GM12865 (cell line): Measurements from ENCODE around the gene TOMM20.
"Not testable (repeated sequence)": the region's sequence is repeated elsewhere in the genome, so short reads cannot be mapped to it uniquely, and the experiment has no call there.

Source experiments
- DNase-seq: peaks from one replicate; pipeline ENCODE4 v3.0.0; 2010; ENCODE audit warnings: low read depth
- H3K4me3 ChIP-seq: 2 replicates; pipeline ENCODE4 v1.5.1; 2011; ENCODE audit warnings: mild to moderate bottlenecking, low read depth, low read length, control low read depth
- TF ChIP-seq, protein P1 (sequence below): IDR thresholded peaks from 2 replicates; pipeline ENCODE4 v1.5.1; 2011; ENCODE audit warnings: low read length, control low read depth, low read depth, inconsistent platforms; ENCODE audit not compliant: insufficient read depth; ENCODE audit errors: missing control alignments

The TOMM20 gene

DNA sequence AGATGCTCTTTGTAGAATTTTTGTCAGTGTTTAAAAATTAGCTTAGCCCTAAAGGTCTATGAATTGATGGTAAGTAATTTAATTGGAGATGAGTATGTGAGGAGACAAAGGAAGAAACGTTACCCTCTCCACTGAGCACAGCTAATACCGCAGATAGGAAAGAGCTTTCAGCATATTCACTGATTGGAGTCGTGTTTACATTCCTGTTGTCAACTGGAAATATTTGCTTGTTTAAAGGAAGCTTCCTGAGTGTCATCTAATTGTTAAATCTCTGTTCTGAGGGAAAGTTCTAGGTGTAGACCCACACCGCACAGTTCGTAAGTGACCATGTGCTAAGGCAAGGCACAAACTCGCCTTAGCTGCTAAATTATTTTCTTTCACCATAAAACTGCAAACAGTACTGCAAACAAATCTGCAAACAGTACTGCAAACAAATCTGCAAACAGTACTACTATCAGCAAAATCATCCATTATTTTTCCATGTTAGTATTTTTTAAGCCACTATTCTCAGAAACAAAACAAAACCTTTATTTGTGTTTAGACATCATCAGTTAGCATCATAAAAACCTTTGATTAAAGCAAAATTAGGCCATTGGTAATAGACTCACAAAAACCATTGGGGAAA is 32.6 kb downstream of the TOMM20 start:
- no peak for DNase-seq
- H3K4me3 ChIP-seq, result no peak overlapping the region
- TF ChIP-seq, protein P1, sequence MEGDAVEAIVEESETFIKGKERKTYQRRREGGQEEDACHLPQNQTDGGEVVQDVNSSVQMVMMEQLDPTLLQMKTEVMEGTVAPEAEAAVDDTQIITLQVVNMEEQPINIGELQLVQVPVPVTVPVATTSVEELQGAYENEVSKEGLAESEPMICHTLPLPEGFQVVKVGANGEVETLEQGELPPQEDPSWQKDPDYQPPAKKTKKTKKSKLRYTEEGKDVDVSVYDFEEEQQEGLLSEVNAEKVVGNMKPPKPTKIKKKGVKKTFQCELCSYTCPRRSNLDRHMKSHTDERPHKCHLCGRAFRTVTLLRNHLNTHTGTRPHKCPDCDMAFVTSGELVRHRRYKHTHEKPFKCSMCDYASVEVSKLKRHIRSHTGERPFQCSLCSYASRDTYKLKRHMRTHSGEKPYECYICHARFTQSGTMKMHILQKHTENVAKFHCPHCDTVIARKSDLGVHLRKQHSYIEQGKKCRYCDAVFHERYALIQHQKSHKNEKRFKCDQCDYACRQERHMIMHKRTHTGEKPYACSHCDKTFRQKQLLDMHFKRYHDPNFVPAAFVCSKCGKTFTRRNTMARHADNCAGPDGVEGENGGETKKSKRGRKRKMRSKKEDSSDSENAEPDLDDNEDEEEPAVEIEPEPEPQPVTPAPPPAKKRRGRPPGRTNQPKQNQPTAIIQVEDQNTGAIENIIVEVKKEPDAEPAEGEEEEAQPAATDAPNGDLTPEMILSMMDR, result no peak

DNA sequence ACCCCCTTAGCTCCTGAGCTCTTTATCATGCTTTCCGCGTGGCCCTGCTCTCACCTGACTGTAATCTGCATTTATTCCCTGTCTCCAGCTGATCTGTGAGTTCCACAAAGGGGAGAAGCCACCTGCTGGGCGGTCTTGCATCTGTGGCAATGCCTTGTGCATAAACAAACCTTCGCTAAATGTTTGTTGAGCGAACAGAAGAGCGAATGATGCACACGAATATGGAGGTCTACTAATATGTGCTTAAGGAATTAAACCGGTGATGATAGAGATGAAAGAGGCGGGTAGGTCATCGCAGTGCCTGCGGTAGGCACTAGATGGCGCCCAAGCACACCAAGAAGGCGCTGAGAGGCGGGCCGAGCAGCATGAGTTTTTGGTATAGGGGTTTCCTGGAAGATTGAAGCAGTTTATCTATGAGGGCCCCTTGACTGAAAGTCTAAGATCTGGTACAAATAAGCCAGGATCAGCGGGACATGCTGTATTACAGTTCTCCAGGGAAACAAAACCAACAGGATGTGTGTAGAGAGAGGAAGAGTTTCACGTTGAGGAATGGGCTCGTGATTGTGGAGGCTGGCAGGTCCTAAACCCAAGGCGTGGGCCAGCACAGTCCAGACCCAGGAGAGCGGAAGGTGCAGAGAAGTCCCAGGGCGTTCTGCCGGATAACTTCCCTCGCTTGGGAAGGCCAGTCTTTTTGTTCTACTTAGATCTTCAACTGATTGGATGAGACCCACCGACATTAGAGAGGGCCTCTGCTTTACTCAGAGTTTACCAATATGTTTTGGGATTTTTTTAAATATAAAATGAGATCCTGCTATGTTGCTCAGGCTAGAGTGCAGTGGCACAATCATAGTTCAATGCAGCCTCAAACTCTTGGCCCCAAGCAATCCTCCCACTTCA is 34.7 kb downstream of the TOMM20 start:
- TF ChIP-seq, protein P1, result peak; percentile 93
- no peak overlapping the region for H3K4me3 ChIP-seq
- DNase-seq, result peak; percentile 78

DNA sequence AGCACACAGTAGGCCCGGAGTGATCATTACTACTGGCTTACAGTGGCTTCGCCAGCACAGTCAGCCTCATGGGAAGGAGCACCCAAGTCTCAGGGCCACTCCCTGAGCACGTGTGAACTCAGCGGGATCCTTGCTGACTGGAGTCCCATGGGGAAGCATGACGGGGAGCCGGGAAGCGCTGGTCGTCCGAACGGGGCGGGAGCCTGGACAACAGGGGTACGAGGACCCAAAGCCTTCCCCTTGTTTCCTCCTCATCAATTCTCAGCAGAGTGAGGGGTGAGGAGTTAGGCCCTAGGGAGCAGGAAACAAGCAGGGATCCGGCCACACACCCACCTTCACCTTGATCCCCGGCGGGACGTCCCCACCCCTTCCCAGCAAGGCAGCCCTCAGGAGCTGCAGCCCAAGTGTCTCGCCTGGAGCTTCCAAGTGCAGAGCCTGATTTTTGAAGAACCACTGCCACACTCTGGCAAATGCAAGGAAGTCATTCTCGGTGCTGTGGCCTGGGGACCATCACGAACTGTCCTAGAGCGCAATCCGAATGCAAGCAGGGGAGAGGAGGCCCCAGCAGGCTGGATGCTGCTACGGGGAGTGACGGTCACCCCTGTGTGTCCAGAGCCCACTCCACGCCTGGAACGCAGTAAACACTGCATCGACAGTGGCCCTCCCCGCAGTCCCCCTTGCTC is 35.5 kb downstream of the TOMM20 start:
- DNase-seq, result peak; percentile 38
- TF ChIP-seq, protein P1, result no peak
- H3K4me3 ChIP-seq, result no peak overlapping the region

DNA sequence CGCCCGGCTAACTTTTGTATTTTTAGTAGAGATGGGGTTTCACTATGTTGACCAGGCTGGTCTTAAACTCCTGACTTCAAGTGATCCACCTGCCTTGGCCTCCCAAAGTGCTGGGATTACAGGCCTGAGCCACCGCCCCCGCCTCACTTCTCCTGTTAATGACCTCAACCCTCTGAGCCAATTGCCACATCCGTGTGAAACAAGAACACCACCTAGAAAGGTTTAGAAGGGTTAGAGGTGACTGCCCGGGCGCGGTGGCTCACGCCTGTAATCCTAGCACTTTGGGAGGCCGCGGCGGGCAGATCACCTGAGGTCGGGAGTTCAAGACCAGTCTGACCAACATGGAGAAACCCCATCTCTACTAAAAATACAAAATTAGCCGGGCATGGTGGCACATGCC is 36.2 kb downstream of the TOMM20 start:
- not testable (repeated sequence) for H3K4me3 ChIP-seq, DNase-seq

DNA sequence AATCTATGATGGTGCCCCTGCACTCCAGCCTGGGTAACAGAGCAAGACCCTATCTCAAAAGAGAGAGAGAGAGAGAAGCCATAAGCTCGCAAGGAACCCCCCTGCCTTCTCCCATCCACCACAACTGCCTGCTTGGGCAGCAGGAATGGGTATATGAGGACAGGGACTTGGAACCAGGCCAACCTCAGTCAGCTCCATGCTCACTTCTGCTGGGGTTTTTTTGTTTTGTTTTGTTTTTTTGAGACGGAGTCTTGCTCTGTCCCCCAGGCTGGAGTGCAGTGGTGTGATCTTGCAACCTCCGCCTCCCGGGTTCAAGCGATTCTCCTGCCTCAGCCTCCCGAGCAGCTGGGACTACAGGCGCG is 36.6 kb downstream of the TOMM20 start:
- H3K4me3 ChIP-seq, DNase-seq: not testable (repeated sequence)

DNA sequence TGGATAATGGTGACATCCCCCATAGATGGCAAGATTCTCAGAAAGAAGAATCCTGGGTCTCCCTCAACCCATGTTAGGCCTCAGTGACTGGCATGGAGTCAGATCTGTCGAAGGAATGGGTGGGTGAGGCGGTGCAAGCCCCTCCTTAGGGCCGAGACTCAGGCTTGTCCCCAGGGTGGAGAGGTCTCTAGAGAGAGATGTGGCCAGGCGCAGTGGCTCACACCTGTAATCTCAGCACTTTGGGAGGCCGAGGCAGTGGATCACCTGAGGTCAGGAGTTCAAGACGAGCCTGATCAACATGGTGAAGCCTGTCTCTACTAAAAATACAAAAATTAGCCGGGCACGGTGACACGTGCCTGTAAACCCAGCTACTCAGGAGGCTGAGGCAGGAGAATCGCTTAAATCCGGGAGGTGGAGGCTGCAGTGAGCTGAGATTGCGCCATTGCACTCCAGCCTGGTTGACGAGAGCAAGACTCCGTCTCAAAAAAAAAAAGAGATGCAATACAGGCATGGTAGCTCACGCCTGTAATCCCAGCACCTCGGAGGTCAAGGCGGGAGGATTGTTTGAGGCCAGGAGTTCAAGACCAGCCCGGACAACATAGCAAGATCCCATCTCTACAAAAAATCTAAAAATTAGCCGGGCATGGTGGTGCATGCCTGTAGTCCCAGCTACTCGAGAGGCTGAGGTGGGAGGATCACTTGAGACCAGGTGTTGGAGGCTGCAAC is 37.2 kb downstream of the TOMM20 start:
- not testable (repeated sequence) for DNase-seq, H3K4me3 ChIP-seq

DNA sequence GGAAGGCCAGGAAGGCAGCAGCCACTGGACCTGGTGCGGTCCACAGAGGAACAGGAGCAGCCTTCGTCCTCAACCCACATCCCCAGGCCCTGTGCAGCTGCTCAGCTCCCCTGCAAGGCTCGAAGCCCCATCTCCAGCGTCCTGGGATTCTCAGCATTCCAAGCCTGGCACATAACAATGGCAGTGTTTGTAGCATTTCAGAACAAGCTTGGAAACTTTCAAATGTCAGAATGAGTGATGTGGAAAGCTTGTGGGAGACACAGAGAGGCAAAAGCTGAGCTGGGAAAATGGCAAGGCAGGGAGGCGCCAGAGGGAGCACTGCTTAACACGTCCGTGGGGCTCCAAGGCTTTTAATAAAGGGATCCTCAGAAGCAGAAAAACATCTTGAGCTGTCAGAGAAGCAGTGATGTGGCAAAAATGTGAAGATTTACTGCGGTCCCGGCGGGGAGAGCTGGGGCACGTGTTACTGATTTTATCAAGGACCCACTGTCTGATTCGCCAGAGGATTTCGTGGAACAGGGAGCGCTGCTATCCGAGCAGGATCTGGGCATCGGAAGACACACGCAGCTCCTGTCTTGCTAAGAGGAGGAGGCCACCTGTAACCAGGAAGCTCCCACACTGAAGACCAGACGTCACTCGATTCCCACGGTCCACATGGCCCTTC is 38.1 kb downstream of the TOMM20 start:
- no peak for DNase-seq
- no peak overlapping the region for H3K4me3 ChIP-seq
- TF ChIP-seq, protein P1, result no peak

DNA sequence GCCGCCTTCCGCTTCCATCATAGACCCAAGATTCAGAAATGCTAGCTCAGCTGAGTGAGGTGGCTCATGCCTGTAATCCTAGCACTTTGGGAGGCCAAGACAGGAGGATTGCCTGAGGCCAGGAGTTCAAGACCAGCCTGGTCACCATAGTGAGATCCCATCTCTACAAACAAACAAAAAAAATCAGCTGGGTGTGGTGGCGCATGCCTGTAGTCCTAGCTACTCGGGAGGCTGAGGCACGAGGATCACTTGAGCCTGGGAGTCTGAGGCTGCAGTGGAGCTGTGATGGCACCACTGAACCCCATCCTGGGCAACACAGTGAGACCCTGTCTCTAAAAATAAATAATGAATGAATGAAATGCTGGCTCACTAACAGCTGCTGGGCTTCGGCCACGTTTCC is 39.7 kb downstream of the TOMM20 start:
- no peak for DNase-seq
- H3K4me3 ChIP-seq, result no peak overlapping the region
- TF ChIP-seq, protein P1, result no peak
